Measurements from ENCODE around the gene CTXND1. TPM values are rescaled to one million over a fixed set of nuclear protein-coding genes. Genes with fewer than 3 reads are reported as not detected.

Gene CTXND1
- total and polyA plus RNA-seq, 2 of the 13 experiments (the other 11 are each of a cell fraction or from before 2014, with no cell fraction given) = 1.2 to 2.1 TPM

DNA sequence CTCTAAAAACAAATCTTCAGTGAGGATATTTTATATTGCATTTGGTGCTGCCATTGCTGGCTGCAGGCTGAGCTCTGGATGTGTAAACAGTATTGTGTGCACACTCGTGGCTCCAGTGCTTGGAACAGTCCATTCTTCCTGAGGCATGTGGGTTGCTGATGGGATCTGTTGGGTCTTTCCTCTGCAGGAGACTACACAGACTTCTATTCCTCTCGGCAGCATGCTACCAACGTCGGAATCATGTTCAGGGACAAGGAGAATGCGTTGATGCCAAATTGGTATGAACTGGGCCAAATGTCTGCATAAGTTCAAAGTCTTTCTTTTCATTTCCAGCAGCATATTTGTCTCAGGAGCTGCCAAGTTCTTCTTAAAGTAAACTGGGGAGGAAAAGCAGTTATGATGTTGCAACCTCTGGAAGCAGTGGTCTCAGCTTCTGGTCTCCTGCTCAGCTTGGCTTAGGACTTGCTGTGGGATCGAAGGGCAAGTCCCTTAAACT is 89.9 kb downstream of the CTXND1 start (continued):
- TF ChIP-seq, protein P1, sequence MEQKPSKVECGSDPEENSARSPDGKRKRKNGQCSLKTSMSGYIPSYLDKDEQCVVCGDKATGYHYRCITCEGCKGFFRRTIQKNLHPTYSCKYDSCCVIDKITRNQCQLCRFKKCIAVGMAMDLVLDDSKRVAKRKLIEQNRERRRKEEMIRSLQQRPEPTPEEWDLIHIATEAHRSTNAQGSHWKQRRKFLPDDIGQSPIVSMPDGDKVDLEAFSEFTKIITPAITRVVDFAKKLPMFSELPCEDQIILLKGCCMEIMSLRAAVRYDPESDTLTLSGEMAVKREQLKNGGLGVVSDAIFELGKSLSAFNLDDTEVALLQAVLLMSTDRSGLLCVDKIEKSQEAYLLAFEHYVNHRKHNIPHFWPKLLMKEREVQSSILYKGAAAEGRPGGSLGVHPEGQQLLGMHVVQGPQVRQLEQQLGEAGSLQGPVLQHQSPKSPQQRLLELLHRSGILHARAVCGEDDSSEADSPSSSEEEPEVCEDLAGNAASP (CRISPR knock-in tag; IDR thresholded peaks at IDR 0.05; ENCODE audit: borderline replicate concordance) = 0 out of 2 replicates have a peak, but pooled peaks have one; percentile 14
- TF ChIP-seq CEBPB (IDR thresholded peaks at IDR 0.05; ENCODE audit: borderline replicate concordance, low read depth, low read length) = peak; percentile 8; the same call in 1 of the 2 replicates
- TF ChIP-seq SP140L (CRISPR knock-in tag; IDR thresholded peaks at IDR 0.05; ENCODE audit: borderline replicate concordance) = no peak
- TF ChIP-seq, protein P2, sequence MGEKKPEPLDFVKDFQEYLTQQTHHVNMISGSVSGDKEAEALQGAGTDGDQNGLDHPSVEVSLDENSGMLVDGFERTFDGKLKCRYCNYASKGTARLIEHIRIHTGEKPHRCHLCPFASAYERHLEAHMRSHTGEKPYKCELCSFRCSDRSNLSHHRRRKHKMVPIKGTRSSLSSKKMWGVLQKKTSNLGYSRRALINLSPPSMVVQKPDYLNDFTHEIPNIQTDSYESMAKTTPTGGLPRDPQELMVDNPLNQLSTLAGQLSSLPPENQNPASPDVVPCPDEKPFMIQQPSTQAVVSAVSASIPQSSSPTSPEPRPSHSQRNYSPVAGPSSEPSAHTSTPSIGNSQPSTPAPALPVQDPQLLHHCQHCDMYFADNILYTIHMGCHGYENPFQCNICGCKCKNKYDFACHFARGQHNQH (CRISPR knock-in tag; IDR thresholded peaks at IDR 0.05) = 0 out of 2 replicates have a peak, but pooled peaks have one; percentile 9
- TF ChIP-seq SUZ12 (IDR thresholded peaks at IDR 0.05; ENCODE audit: low read depth, low read length) = no peak
- TF ChIP-seq, protein P3, sequence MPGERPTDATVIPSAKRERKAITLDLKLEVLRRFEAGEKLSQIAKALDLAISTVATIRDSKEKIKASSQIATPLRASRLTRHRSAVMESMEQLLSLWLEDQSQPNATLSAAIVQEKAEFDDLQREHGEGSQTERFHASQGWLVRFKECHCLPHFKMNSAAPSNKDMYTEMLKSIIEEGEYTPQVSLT (CRISPR knock-in tag; IDR thresholded peaks at IDR 0.05; ENCODE audit: borderline replicate concordance, low read depth) = no peak
- no peak for TF ChIP-seq DMAP1 (CRISPR knock-in tag; IDR thresholded peaks at IDR 0.05)
- TF ChIP-seq, protein P4, sequence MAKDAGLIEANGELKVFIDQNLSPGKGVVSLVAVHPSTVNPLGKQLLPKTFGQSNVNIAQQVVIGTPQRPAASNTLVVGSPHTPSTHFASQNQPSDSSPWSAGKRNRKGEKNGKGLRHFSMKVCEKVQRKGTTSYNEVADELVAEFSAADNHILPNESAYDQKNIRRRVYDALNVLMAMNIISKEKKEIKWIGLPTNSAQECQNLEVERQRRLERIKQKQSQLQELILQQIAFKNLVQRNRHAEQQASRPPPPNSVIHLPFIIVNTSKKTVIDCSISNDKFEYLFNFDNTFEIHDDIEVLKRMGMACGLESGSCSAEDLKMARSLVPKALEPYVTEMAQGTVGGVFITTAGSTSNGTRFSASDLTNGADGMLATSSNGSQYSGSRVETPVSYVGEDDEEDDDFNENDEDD (CRISPR knock-in tag; IDR thresholded peaks at IDR 0.05; ENCODE audit: borderline replicate concordance) = no peak
- peak; percentile 58 for TF ChIP-seq BHLHE40 (IDR thresholded peaks at IDR 0.05; ENCODE audit: low read length)
- TF ChIP-seq ZNF879 (CRISPR knock-in tag; IDR thresholded peaks at IDR 0.05) = no peak
- TF ChIP-seq, protein P5, sequence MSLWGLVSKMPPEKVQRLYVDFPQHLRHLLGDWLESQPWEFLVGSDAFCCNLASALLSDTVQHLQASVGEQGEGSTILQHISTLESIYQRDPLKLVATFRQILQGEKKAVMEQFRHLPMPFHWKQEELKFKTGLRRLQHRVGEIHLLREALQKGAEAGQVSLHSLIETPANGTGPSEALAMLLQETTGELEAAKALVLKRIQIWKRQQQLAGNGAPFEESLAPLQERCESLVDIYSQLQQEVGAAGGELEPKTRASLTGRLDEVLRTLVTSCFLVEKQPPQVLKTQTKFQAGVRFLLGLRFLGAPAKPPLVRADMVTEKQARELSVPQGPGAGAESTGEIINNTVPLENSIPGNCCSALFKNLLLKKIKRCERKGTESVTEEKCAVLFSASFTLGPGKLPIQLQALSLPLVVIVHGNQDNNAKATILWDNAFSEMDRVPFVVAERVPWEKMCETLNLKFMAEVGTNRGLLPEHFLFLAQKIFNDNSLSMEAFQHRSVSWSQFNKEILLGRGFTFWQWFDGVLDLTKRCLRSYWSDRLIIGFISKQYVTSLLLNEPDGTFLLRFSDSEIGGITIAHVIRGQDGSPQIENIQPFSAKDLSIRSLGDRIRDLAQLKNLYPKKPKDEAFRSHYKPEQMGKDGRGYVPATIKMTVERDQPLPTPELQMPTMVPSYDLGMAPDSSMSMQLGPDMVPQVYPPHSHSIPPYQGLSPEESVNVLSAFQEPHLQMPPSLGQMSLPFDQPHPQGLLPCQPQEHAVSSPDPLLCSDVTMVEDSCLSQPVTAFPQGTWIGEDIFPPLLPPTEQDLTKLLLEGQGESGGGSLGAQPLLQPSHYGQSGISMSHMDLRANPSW (CRISPR knock-in tag; IDR thresholded peaks at IDR 0.05; ENCODE audit: borderline replicate concordance) = no peak
- TF ChIP-seq ZBTB38 (CRISPR knock-in tag; IDR thresholded peaks at IDR 0.05) = no peak

All from HepG2 (cell line).